Urothelium cell line (cell line): ENCODE measurements around the gene FAM124B.
A peak's percentile ranks its signal among the peaks of the same experiment; 100 is the strongest.
"Not testable (repeated sequence)": the region's sequence is repeated elsewhere in the genome, so short reads cannot be mapped to it uniquely, and the experiment has no call there.

Experiments used
- DNase-seq: peaks from one replicate; pipeline ENCODE4 v3.0.0; 2011; ENCODE audit warnings: low spot score, mixed read lengths
- FAIRE-seq: peaks from 2 replicates; lab custom pipeline; 2011; peaks lifted over from hg19 to GRCh38; lab: Jason Lieb, UNC

FAM124B gene

DNA sequence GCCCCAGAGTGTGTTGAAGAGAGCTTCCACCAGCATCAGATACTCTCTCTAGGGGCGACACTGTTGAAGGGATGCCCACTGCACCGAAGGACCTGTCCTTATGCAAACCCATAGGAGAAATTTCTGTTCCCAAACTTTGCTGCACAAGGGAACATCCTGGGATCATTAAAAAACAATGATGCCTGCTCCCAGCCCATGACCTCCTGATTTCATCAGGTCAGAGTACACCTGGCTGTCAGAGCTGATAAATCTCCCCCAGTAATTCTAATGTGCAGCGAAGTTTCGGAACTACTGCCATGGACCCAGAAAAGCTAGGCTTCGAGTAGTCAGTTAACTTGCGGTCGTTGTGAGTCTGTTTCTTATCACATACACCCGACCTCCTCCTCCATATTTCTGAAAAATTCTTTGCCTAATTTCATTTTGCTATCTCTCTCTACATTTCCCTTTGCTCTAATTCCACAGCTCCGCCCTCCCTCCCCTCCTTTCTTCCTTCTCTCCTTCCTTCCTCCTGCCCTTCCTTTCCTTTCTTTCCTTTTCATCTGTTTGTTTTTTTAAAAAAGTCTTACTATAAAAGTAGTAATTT is 18.8 kb downstream of the FAM124B start:
- DNase-seq: no peak
- FAIRE-seq: no peak

DNA sequence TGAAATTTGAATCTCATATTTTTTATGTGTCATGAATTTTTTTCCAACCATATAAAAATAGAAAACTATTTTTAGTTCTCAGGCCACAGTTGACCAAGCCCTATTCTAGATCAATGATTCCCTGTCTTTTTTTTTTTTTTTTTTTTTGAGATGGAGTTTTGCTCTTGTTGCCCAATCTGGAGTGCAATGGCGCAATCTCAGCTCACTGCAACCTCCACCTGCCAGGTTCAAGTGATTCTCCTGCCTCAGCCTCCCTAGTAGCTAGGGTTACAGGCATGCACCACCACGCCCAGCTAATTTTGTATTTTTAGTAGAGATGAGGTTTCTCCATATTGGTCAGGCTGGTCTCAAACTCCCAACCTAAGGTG is 19.6 kb downstream of the FAM124B start:
- not testable (repeated sequence) for FAIRE-seq, DNase-seq

DNA sequence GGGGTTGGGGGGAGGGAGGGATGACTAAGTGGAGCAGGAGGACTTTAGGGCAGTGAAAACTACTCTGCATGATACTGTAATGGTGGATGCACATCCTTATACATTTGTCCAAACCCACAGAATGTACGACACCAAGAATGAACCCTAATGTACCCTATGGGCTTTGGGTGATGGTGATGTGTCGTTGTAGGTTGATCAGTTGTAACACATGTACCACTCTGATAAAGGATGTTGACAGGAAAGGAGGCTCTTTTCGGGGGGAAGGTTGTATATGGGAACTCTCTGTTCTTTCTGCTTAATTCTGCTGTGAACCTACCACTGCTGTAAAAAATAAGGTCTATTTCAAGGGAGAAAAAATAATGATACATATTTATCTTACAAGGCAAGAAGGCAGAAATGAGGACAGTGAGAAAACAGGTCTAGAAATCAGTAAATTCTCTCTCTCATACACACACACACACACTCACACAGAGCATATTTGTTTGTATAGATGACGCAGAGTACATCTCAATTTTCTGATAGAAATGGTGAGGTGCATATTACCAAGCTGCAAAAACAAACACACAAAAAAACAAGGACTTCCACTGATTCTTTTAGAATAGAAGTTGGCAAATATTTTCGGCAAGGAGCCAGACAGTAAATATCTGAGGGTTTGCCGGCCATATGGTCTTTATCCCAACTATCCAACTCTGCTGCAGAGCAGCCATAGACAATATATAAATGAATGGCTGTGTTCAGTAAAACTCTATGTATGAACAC is 20.2 kb downstream of the FAM124B start:
- DNase-seq: no peak
- FAIRE-seq: peak; percentile 65

DNA sequence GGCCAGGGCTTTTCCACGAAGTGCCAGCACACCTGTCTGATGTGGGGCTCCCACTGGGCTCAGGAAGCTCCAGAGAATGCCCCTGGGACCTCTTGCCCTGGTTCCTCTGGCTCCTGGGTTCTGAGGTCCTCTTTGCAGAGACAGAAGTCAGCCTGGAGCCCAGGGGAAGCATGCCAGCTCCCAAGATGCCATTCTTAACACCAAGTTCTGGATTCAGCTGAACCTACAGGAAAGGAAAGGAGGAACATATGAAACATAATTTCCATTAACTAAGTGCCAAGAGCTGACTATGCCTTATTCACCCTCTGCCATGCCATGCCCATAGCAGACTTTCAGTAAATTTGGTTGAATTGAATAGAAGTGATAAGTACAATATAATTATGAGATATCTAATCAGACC is 21.9 kb downstream of the FAM124B start:
- DNase-seq: no peak
- FAIRE-seq: no peak

DNA sequence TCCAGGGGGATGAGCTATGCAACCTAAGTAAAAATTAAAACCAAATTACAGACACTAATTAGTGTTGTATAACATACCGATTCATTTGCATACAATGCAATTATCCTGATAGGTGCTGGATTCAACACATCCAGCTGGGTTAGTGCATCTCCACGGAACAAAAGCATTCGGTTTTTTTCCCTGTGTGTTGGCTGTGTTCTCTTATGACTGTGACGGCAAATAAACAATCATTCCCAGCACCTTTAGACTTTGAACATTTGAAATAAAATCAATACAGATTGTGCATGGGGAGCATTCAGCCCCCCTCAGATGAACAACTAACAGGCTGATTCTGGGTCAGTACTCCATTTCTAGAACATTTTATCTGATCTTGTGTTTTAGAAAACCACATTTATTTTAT is 22.7 kb downstream of the FAM124B start:
- FAIRE-seq (no peak), DNase-seq (no peak)

DNA sequence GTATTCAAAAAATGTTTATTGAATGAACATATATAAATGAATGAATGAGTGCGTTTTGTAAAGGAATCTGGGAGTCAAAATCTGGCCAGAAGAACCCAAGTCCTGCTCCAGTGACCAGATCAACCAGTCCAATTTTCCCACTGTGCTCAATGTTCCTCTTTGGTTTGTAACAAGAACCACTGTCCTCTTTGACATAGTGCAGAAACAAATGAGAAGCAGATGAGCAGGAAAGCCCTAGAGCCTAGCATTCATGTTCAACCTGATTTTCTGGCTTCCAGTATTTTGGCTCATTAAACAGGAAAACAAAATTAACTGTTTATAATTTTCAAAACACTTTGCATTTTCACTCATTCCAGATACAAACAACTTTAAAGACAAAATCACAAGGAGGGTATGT is 23.2 kb downstream of the FAM124B start:
- FAIRE-seq (no peak), DNase-seq (no peak)

DNA sequence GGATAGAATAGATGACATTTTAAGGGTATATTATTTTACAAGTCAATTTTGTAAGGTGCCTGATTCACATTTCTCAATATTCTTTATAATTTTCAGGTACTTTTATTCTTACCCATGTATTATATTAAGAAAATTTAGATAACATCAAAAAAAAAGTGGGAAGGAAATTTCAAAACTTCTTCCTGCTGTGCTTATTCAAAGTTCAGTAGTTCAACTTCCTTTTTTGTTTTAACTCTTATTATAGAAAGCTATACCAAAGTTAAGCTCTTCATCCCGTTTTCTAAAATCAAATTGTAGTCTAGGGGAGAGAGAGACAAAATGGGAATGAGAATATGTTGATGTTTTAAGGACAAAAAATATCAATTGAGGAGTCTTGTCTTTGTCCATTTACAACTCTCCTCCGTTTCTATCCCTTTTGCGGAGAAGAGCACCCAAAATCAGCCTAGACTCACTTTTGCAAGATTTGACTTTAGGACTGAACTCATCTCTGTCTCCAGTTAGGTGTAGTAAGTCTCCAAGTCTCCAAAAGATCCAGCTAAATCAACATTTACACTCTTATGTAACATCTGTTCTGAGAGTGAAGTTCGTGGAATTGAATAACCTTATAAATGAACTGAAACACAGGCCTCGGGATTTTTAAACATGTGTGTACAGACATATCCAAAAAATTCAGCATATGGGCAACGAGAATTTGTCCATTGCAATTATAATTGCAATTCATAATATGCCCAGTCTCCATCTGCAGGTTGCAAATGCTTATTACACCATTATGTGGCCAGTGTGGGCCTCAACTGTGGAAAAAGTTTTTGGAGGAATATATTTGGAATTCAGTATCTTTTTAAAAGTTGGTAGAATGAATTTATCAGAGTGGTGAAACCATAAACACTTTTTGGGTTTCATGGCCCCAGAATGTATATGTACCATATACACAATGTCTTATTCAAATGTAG is 23.9 kb downstream of the FAM124B start:
- DNase-seq: no peak
- no peak for FAIRE-seq

DNA sequence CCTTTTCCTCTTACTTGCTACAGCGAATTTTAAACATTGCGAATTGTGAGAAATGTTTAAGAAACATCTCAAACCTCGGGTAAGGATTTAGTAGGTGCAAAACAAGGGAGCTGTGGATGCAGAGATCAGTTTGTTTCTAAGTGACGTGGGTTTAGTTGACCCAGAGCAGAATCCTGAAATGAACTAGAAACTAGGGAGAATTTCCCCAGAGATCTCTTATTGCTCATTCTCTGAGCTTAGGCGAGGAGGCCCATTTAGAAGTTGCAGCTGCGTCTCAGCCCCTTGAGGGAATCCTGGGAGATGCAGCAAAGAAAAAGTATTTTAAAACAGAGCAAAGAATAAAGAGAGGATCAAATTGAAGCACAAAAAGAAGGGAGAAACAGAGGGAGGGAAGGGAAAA is 29.3 kb downstream of the FAM124B start:
- DNase-seq (no peak), FAIRE-seq (no peak)

DNA sequence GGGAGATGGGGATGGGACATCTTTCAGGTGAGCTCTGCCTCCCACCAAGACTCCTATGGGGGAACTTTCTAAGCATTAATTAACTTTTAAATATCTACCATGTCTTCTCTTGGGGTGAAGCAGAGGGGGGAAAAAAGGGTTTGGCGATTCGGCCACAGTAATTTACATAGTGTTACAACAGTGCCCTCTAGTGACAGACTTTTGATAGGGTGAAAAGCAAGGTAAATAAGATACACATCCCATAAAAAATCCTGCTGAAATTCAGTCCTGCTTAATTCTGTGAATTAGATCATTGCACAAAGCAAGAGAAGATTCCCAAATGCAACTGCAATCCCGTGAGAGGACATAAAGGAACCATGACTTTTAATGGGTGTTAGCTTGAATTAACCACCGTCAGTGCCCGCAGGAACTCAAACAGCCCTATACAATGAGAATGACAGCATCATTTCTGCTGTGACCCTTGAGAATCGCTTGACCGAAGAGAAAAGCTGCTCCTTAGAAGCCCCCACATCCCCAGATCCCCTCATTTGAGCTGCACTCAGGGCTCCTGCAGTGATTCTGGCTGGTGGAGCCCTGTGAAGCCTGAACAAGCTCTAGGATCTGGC is 32.8 kb downstream of the FAM124B start:
- DNase-seq: peak; percentile 44
- no peak for FAIRE-seq

DNA sequence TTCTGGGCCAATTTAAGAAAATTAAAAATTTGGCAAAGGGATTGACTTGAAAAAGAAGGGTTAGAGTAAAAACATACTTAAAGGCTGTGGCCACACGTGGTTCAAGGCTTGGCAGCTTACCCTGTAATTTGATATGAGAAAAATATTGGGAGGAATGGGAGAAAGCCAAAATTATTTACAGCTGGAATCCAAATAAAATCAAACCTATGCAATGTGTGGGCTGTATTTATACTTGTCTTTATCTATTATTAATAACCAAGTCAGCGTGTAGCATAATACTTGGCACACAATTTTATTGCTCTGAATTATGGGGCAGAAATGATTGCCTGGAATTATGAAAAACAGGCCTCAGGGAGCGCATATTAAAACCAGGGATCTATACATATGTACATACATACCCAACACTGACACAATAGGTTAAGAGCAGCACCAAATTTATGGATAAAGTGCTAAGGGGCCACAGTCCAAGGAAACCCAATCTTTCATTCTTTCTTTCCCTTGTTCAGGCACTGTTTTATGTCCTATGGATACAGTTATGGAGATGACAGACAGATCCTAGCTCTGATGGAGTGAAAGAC is 35.6 kb downstream of the FAM124B start:
- FAIRE-seq (no peak), DNase-seq (no peak)

DNA sequence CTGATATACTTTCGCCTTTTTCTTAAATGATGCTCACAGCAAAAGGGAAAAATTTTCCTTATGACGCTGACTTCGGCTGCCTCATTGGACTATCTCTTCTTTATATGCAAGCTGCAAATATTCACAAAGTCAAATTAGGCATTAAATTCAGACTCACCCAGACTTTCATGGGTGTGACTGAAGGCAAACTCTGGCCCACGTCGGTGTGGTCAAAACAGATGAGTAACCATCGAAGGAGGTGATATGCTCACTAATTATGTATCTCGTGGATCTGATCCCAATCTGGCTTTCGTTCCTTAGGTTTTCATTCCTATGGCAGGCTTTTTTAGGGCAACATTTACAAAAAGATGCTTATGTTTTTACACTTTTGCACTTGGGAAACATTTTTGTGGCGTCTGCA is 36.6 kb downstream of the FAM124B start:
- DNase-seq (no peak), FAIRE-seq (no peak)

DNA sequence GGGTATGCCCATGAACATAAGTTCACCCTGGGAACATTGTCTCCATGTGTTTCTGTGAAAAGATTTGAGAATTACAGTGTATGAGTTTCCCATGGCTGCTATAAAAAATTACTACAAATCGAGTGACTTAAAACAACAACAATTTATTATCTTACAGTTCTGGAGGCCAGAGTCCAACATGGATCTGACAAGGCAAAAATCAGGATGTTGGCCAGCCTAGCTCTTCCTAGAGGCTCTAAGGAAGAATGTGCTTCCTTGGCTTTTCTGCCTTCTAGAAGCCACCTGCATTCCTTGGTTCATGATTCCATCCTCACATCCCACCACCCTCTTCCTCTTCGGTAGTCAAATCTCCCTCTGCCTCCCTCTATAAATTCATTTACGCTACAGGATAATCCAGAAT is 38.6 kb downstream of the FAM124B start:
- DNase-seq (no peak), FAIRE-seq (no peak)

DNA sequence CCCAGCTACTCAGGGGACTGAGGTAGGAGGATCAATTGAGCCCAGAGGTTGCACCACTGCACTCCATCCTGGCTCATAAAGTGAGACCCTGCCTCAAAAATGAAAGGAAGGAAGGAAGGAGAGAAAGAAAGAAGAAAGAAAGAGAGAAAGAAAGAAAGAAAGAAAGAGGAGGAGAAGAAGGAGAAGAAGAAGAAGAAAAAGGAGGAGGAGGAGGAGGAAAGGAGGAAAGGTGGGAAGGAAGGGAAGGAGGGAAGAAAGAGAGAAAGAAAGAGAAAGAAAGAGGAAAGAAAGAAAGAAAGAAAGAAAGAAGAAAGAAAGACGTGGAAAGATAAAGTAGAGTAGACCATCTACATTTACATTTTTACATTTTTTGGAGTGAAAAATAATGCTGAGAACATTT is 39.8 kb downstream of the FAM124B start:
- no peak for FAIRE-seq

DNA sequence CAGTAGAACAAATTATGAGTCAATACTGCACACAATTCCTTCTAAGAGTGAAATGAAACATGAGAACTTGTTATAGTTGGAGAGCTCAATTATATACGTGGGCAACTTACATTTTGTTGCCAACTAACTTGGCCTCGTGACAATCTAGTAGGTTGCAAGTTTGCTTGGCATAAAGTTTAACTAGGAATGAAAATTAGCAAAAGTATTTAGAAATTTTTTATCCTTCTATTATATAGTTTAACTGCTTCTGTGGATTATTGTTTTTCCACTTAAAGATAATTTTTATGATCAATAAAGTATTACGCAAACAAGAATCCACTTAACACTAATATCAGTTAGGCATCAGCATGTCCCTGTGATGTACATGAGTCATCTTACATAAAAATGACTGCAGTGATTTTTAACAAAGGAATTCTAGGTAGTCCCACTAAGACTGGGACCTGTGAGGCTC is 41.1 kb downstream of the FAM124B start:
- no peak for DNase-seq
- no peak for FAIRE-seq

More for the DNA sequence above, 39.8 kb downstream of the FAM124B start:
- DNase-seq: no peak

DNA sequence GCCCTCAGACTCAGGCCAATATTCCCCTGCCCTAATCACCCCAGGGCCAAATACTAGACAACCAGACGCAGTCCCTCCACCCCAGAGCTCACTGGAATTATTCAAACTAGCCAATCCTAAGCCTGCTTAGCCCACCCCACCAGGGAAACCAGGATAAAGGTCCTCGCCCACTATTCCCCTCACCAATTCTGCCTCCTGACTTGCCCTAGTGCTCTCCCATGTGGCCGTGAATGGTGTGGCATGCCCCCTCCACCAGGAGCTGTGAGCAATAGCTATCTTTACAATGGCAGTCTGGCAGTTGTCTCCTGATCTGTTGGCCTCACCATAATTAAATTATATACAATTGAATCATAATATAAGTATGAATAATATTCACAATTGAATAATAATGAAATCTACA is 42.3 kb downstream of the FAM124B start:
- FAIRE-seq (no peak), DNase-seq (peak; percentile 35)

DNA sequence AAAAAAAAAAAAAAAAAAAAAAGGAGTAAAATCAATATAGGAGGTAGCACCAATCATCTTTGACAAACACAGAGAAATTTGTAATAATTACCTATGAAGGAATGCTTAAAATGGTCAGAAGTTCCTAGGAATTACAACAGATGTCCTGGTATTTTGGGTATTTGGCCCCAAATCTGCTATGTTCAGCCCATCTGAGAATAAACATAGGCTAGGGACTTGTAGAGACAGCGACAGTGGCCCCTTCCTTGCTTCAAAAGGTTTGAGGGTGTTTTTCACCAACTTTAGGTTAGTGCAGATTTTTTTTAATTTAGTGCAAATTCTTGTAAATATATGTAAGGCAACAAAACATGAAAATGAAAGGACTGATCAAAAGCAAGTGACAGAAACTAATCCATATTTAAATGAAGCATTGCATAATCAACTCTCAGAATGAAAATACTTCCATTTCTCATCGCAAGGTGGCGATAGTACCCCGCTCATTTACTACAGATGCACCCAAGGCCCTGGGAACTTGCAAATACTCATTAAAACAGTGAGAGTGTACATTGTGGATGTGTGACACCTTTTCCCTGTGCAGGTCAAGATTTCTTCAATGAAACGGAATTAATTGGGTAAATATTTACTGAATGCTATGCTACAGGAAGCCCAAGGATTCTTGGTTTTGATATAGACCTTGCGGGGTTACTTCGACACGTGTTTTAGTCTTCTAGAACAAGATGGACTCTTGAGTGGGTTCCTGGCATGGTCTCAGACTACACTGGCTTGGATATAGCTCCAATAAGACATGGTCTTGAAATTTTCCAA is 44.6 kb downstream of the FAM124B start:
- DNase-seq (peak; percentile 55), FAIRE-seq (no peak)

DNA sequence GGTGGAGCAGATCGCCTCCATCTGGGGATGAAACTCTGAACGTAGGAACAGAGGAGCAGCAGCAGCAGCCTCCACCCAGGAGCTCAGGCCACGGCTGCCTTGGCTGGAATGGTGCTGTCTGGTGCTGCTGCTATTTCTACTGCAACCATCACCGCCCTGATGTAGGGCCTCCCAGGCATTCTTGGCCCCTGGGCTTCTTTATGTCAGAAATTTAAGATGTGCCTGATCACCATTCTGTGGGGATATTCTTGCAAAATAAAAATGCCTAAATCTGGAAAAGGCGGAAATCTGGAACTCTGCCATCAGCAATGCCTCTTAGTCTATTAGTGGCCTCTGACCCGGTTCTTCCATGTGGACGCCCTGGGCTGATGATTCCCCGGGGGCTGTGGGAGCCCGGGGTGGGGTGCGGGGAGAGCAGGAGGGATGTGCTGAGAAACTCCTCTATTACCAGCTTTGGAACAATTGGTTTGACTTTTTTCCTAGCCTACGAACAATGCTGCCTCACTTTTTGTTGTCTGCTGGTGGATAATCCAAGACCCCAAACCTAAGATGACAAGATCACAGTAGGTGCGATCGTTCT is 47.2 kb downstream of the FAM124B start:
- FAIRE-seq: no peak

DNA sequence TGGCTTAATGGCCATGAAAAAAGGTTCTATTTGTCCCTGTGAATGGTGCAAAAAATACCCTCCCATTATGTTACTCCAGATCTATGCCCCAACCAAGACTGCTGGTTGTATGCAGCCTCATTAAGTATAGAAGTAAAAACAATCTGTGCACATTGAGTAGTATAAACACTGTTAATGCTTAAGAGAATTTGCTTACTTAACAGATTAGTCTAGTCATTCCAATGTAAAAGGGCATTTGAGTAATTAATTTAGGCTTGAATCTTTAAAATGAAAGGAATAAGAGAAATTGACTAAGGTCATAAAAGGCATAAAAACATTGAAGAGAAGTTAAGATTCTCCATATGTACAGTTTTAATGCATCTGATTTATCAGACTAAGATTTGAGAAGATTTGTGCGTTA is 51.2 kb downstream of the FAM124B start:
- DNase-seq: no peak
- no peak for FAIRE-seq

More for the DNA sequence above, 47.2 kb downstream of the FAM124B start:
- DNase-seq: no peak

DNA sequence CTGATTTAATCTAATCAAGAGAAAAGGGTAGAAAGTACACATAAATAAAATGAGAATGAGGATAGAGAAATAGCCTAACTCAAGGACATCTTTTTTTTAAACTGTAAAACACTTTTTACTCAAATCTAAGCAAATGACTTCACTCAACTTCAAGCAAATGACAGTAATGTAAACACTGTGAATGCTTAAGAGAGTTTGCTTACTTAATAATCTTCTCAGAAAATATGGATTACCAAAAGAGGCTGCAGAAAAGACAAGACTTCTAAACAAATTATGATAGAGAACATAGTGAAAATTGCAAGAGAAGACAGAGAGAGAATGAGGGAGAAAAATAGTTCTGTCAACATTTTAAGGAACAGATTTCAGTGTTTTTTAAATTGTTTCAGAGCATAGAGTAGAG is 52.5 kb downstream of the FAM124B start:
- FAIRE-seq: no peak
- DNase-seq: no peak
